Fibroblast of the aortic adventitia (primary cell): ENCODE results near the gene ZBED2. TPM values are rescaled to one million over a fixed set of nuclear protein-coding genes. Genes with fewer than 3 reads are reported as not detected.

Source experiments
- DNase-seq: peaks from one replicate; pipeline ENCODE4 v3.0.0-alpha.2; 2010; ENCODE audit warnings: low read depth
- H3K4me3 ChIP-seq: 2 replicates; pipeline ENCODE4 v1.5.1; 2011; ENCODE audit warnings: low read depth, mild to moderate bottlenecking, control low read depth, low read length, moderate library complexity
- total RNA-seq: library from RNA; depleted of rRNA; stranded (reverse); fragments of >200 nt; gene quantifications from 2 replicates; pipeline ENCODE4 v1.2.3, GENCODE V29; 2012; ENCODE audit warnings: low replicate concordance
- TF ChIP-seq, protein P1 (sequence below): IDR thresholded peaks from 2 replicates; pipeline ENCODE4 v1.5.1; 2011; ENCODE audit warnings: mild to moderate bottlenecking, low read length, control low read depth, inconsistent platforms; ENCODE audit not compliant: insufficient read depth

Gene ZBED2
- total RNA-seq, 1 donor, result 0.09 TPM

DNA sequence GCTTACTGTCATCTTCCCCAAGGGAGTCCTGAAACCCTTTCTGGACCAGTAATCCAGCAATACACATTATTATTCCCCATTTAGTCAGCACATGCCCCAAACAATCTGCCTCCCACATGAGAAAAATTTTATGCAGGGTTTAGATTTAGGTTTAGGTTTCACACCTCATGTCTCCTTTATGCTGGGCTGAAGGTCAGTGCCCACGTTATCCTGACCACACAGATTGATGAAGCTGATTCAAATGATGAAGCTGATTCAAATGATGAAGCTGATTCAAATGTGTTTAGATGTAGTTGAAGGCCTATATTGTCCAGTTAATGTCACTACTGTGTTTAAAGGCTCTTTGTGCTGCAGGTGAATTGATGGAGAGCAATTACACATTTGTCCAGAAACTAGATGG is 18.1 kb upstream of the ZBED2 start:
- no peak overlapping the region for H3K4me3 ChIP-seq
- DNase-seq, result no peak
- TF ChIP-seq, protein P1, sequence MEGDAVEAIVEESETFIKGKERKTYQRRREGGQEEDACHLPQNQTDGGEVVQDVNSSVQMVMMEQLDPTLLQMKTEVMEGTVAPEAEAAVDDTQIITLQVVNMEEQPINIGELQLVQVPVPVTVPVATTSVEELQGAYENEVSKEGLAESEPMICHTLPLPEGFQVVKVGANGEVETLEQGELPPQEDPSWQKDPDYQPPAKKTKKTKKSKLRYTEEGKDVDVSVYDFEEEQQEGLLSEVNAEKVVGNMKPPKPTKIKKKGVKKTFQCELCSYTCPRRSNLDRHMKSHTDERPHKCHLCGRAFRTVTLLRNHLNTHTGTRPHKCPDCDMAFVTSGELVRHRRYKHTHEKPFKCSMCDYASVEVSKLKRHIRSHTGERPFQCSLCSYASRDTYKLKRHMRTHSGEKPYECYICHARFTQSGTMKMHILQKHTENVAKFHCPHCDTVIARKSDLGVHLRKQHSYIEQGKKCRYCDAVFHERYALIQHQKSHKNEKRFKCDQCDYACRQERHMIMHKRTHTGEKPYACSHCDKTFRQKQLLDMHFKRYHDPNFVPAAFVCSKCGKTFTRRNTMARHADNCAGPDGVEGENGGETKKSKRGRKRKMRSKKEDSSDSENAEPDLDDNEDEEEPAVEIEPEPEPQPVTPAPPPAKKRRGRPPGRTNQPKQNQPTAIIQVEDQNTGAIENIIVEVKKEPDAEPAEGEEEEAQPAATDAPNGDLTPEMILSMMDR, result no peak

DNA sequence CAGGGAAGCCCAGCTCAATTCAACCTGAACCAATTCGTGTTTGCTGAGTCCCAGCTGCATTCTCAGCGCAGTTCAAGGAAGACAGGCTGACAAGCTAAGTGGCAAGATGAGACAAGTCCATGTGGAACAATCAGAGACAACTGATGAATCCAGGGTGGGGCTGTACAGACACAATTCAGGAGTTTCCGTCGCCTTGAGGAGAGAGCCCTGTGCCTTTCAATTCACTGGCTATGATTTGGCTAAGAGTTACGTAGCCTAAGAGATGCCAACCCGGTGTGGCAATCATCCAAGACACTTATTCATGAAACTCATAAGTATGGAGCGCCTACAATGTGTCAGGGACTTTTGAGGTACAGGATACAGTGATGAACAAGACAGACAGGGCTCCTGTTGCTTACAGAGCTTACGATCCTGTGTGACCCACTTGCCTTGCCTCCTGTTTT is 15.5 kb upstream of the ZBED2 start:
- TF ChIP-seq, protein P1, result no peak
- H3K4me3 ChIP-seq, result no peak overlapping the region
- no peak for DNase-seq

DNA sequence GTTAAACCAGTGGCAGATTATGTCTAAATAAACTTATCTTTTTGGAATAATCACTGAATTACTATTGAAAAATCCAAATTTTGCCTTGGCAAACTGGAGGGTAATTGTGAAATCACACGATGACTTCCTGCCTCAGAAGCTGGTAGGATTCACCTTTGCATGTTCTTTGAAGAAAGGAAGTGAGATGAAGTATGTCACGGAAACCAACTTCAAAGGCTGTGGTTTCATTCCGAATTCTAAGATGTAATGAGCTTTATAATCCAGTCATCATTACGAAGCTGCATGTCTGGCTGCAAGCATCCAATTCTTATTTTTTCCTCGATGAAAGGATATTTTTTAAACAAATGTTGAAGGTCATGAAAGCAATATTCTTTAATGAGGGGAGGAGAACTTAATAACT is 15.0 kb upstream of the ZBED2 start:
- DNase-seq, result no peak
- no peak overlapping the region for H3K4me3 ChIP-seq
- TF ChIP-seq, protein P1, result no peak

DNA sequence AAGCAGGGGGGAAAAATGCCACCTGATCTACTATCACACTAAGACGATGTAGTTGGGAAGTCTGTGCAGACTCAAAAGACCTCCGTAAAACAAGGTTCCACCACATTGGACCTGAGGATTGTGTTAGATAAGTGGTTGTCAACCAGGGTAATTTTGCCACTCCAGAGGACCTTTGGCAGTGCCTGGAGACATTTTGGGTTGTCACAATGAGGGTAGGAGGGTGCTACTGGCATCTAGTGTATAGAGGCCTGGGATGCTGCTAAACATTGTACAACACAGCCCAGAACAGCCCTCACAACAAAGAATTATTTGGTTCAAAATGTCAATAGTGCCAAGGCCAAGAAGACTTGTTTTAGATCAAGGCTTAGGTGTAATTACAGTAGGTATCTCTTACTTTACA is 14.6 kb upstream of the ZBED2 start:
- no peak overlapping the region for H3K4me3 ChIP-seq
- TF ChIP-seq, protein P1, result no peak
- DNase-seq, result no peak

DNA sequence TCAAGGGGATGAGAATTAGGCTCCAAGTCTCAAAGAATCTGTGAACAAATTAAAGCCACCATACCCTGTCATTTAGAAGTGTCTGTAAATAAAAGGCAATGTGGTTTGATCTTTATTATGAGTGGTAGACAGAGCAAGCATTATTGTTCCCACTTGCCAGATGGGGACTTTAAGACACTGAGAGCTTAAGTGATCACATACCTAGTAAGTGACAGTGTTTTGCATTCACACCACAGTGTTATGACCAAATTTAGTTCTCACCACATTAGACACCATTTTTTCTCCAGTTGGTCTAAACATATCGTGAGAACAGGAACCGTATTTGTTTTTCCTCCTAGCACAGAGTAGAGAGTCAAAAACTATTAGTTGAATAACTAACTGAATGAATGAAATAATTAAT is 13.2 kb upstream of the ZBED2 start:
- DNase-seq, result no peak
- TF ChIP-seq, protein P1, result no peak
- H3K4me3 ChIP-seq, result no peak overlapping the region

DNA sequence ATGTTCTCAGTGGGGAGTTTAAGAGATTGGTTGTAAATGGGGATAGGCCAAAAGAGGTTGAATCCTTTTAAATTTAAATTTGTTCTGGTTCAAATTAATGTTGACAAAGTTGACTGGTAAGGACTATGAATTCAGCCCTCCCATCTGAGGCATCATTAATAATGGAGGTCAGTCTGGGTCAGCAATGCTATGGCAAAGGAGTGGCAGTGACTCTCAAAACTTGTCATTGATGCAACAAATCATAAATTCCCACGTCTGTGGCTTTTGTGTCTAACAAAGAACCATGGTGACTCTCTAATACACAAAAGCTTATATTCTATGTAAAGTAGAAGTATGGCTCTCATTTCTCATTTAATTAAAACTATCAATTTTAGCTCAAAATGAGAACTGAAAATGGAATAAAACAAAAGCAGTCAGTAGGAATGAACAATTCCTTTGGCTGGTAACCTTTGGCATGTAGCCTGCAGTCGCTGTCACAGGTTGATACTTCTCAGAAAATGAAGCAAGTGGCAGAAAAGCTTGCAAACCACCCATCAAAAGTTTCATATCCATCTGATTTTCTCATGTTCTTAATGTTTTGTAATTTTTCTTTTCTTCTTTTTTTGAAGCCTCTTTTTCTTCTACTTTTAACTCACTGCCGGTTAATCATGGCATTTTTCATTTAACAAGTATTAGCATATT is 12.2 kb upstream of the ZBED2 start:
- H3K4me3 ChIP-seq, result no peak overlapping the region
- TF ChIP-seq, protein P1, result no peak
- no peak for DNase-seq

DNA sequence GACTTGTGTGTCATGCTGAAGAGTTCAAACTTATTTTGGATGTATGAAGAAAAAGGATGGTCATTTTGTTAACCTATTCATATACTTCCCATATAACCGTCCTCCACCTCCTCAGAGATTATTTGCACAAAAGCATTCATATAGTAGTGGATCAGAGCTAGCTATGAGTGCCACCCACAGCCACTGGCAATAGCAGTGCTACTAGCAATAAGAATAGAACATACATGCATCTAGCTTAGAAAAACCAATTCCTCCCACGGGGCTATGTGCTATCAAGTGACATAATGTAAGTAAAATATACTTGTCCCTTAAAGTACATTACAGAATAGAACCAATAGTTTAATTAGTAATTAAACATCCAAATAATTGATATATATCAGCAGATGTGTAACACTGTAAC is 10.3 kb upstream of the ZBED2 start:
- DNase-seq, result no peak
- TF ChIP-seq, protein P1, result no peak
- H3K4me3 ChIP-seq, result no peak overlapping the region
